ENCODE data around the gene STH. TPM values are rescaled to one million over a fixed set of nuclear protein-coding genes. Genes with fewer than 3 reads are reported as not detected.

Gene STH
- total RNA-seq, 1 donor from 2014 or later, result not detected

DNA sequence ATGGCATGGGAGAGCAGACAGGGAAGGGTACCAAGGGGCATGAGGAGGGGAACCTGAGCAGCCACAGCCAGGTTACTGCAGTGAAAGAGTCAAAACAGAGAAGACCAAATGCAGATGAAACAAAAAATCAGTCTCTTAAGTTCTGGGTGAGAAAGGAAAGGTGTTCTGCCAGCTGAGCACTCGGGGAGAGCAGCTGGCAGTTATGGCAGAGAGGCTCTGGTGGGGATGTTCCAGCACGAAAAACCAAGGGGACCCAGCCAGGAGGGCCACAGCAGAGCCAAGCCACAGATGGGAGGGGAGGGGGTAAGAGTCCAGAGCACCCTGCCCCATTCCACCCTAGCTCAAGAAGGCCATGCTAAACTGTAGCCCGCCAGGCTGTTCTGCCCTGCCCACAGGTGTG lies 31.7 kb downstream of the STH start:
- no peak for DNase-seq (ENCODE audit: low spot score)
- Mint-ChIP-seq H3K27me3 (ENCODE audit: low read depth) (no peaks in the 10 kb centered on the region), H3K4me3 (ENCODE audit: unreplicated experiment) (no peak overlapping the region), H3K4me1 (ENCODE audit: low read depth) (peaks cover 6% of the 10 kb centered on the region), H3K27ac (ENCODE audit: unreplicated experiment) (no peak overlapping the region), H3K36me3 (ENCODE audit: low read depth) (peaks cover 49% of the 10 kb centered on the region), H3K9me3 (ENCODE audit: low read depth) (no peaks in the 10 kb centered on the region)
- TF ChIP-seq, protein P1, sequence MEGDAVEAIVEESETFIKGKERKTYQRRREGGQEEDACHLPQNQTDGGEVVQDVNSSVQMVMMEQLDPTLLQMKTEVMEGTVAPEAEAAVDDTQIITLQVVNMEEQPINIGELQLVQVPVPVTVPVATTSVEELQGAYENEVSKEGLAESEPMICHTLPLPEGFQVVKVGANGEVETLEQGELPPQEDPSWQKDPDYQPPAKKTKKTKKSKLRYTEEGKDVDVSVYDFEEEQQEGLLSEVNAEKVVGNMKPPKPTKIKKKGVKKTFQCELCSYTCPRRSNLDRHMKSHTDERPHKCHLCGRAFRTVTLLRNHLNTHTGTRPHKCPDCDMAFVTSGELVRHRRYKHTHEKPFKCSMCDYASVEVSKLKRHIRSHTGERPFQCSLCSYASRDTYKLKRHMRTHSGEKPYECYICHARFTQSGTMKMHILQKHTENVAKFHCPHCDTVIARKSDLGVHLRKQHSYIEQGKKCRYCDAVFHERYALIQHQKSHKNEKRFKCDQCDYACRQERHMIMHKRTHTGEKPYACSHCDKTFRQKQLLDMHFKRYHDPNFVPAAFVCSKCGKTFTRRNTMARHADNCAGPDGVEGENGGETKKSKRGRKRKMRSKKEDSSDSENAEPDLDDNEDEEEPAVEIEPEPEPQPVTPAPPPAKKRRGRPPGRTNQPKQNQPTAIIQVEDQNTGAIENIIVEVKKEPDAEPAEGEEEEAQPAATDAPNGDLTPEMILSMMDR (IDR thresholded peaks at IDR 0.05), result no peak

DNA sequence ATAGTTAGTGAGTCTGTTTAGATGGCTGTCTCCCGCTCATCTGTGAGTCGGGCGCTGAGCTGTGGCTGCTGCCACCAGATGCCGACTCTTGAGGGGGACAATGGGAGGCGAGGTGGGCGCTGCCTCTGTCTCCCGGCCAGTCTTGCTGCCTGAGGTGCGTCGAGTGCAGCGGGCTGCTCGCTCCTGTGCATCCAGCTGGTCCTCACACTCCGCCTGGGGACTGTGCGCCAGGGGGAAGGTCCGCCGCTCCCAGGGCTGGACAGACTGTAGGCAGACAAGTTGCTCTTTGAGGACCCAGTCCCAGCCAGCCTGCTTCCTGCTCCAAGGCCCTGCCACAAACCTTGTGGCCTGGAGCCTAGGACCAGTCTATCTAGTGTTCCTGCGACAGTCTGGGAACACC lies 32.4 kb downstream of the STH start:
- Mint-ChIP-seq H3K36me3 (ENCODE audit: low read depth) (peaks cover 49% of the 10 kb centered on the region), H3K27ac (ENCODE audit: unreplicated experiment) (no peak overlapping the region)

GRCh38 chr17:46031920-46032319 lies 32.9 kb downstream of the STH start:
- peaks cover 6% of the 10 kb centered on the region for H3K4me1 Mint-ChIP-seq (ENCODE audit: low read depth)
- H3K9me3 Mint-ChIP-seq (ENCODE audit: low read depth), result no peaks in the 10 kb centered on the region
- peaks cover 49% of the 10 kb centered on the region for H3K36me3 Mint-ChIP-seq (ENCODE audit: low read depth)
- TF ChIP-seq, protein P1 (IDR thresholded peaks at IDR 0.05), result no peak
- no peak overlapping the region for H3K4me3 Mint-ChIP-seq (ENCODE audit: unreplicated experiment)
- H3K27me3 Mint-ChIP-seq (ENCODE audit: low read depth), result no peaks in the 10 kb centered on the region
- H3K27ac Mint-ChIP-seq (ENCODE audit: unreplicated experiment), result no peak overlapping the region
- no peak for DNase-seq (ENCODE audit: low spot score)

More for the DNA sequence above, 32.4 kb downstream of the STH start:
- no peaks in the 10 kb centered on the region for H3K9me3 Mint-ChIP-seq (ENCODE audit: low read depth)
- H3K4me1 Mint-ChIP-seq (ENCODE audit: low read depth), result peaks cover 6% of the 10 kb centered on the region
- TF ChIP-seq, protein P1 (IDR thresholded peaks at IDR 0.05), result no peak
- no peak overlapping the region for H3K4me3 Mint-ChIP-seq (ENCODE audit: unreplicated experiment)
- no peaks in the 10 kb centered on the region for H3K27me3 Mint-ChIP-seq (ENCODE audit: low read depth)
- DNase-seq (ENCODE audit: low spot score), result no peak

DNA sequence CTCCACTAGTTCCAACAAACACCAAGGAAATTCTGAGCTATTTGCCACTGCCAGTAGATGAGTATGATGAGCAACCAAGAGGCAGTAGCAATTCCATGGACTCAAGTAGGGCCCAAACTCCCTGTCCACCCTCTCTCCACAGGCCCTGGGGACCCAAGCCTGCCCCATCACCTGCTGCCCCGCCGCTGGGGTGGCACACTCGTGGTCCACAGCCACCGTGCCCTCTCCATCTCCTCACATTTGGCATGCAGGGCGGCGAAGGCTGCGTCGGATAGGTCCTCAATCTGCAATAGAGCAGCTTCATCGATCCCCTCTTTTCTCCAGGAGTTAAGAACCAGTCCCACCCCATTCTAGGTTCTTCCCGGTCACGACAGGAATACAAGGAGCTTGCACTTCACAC lies 33.9 kb downstream of the STH start:
- DNase-seq (ENCODE audit: low spot score), result no peak
- Mint-ChIP-seq H3K36me3 (ENCODE audit: low read depth) (peaks cover 51% of the 10 kb centered on the region), H3K27ac (ENCODE audit: unreplicated experiment) (no peak overlapping the region), H3K27me3 (ENCODE audit: low read depth) (no peaks in the 10 kb centered on the region), H3K4me3 (ENCODE audit: unreplicated experiment) (no peak overlapping the region), H3K9me3 (ENCODE audit: low read depth) (no peaks in the 10 kb centered on the region), H3K4me1 (ENCODE audit: low read depth) (peaks cover 5% of the 10 kb centered on the region)
- TF ChIP-seq, protein P1 (IDR thresholded peaks at IDR 0.05), result no peak

DNA sequence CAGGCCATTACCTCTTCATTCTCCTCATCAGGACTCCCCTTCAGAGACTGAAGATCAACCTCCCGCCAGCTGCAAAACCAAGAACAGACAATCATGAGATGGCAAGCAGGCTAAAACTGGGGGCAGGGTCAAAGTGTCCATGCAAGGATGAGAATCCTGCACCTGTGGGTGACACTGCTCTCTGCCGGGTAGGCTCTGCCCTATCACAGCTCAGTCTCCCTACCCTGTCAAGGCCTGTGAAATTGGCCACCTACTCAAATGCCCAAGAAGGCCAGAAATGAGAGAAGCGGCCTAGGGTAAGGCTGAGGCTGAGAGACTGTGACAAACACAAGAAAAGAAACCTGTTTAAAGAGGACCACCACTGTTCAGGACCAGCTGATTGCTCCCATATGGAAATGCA lies 34.3 kb downstream of the STH start:
- H3K27ac Mint-ChIP-seq (ENCODE audit: unreplicated experiment), result no peak overlapping the region
- H3K27me3 Mint-ChIP-seq (ENCODE audit: low read depth), result no peaks in the 10 kb centered on the region
- TF ChIP-seq, protein P1 (IDR thresholded peaks at IDR 0.05), result no peak
- no peaks in the 10 kb centered on the region for H3K9me3 Mint-ChIP-seq (ENCODE audit: low read depth)
- DNase-seq (ENCODE audit: low spot score), result no peak
- H3K4me1 Mint-ChIP-seq (ENCODE audit: low read depth), result peaks cover under 1% of the 10 kb centered on the region
- no peak overlapping the region for H3K4me3 Mint-ChIP-seq (ENCODE audit: unreplicated experiment)
- peaks cover 53% of the 10 kb centered on the region for H3K36me3 Mint-ChIP-seq (ENCODE audit: low read depth)
